Neural progenitor cell (in vitro differentiated cells): Measurements from ENCODE around the gene CLCN4.

Source experiments
- CTCF ChIP-seq: fragments of 200-600 bp; sonication (generic); IDR thresholded peaks from 2 replicates; pipeline ENCODE4 v1.5.1; 2017; ENCODE audit warnings: antibody characterized with exemption, mild to moderate bottlenecking
- EZH2phosphoT487 ChIP-seq: fragments of 200-600 bp; sonication (generic); IDR thresholded peaks from 2 replicates; pipeline ENCODE4 v1.6.1; 2017; ENCODE audit warnings: antibody characterized with exemption

GRCh38 chrX:10110984-10111363, 45.8 kb upstream of the CLCN4 start:
- no peak for TF ChIP-seq CTCF
- TF ChIP-seq EZH2phosphoT487, result no peak
